Glutamatergic neuron (in vitro differentiated cells): ENCODE data around the gene OR12D2. TPM values are rescaled to one million over a fixed set of nuclear protein-coding genes. Genes with fewer than 3 reads are reported as not detected.

Source experiments
- DNase-seq: peaks from one replicate; pipeline ENCODE4 v3.0.0; 2022
- H3K27ac Mint-ChIP-seq: one replicate; pipeline ENCODE4 v1.8.0; 2020; ENCODE audit warnings: mild to moderate bottlenecking, mixed read lengths, inconsistent platforms; ENCODE audit not compliant: unreplicated experiment
- H3K27me3 Mint-ChIP-seq: one replicate; pipeline ENCODE4 v1.8.0; 2020; ENCODE audit warnings: mild to moderate bottlenecking, moderate library complexity, mixed read lengths, inconsistent platforms; ENCODE audit not compliant: unreplicated experiment
- H3K36me3 Mint-ChIP-seq: one replicate; pipeline ENCODE4 v1.8.0; 2020; ENCODE audit warnings: mild to moderate bottlenecking, mixed read lengths, inconsistent platforms; ENCODE audit not compliant: unreplicated experiment
- H3K4me1 Mint-ChIP-seq: one replicate; pipeline ENCODE4 v1.8.0; 2020; ENCODE audit warnings: mild to moderate bottlenecking, low read depth, mixed read lengths, inconsistent platforms; ENCODE audit not compliant: unreplicated experiment
- H3K4me3 Mint-ChIP-seq: one replicate; pipeline ENCODE4 v1.8.0; 2020; ENCODE audit warnings: mild to moderate bottlenecking, mixed read lengths, inconsistent platforms; ENCODE audit not compliant: unreplicated experiment
- H3K9me3 Mint-ChIP-seq: one replicate; pipeline ENCODE4 v1.8.0; 2020; ENCODE audit warnings: mild to moderate bottlenecking, moderate library complexity, mixed read lengths, inconsistent platforms; ENCODE audit not compliant: unreplicated experiment
- CTCF ChIP-seq: fragments of 200-600 bp; sonication (generic); IDR thresholded peaks from one replicate; pipeline ENCODE4 v1.5.0; 2021; ENCODE audit not compliant: partially characterized antibody, unreplicated experiment
- total RNA-seq: library from RNA; stranded (reverse); fragmentation: NEBNext Ultra II Directional; extraction: Animal tissue kit (Norgen Biotek cat#: 25700); gene quantifications from one replicate; pipeline ENCODE4 v1.2.1, GENCODE V29; 2021; ENCODE audit not compliant: unreplicated experiment

The OR12D2 gene
- total RNA-seq, 1 donor from 2014 or later: not detected

GRCh38 chr6:29375191-29375590 lies 20.2 kb upstream of the OR12D2 start, which contains the start of gene OR12D3:
TSS of gene OR12D3 (minus strand) at chr6:29375291. CDS start at chr6:29375287, 4 bp downstream.
- no peaks in the 10 kb centered on the region for H3K9me3 Mint-ChIP-seq
- DNase-seq: no peak
- H3K27me3 Mint-ChIP-seq: no peaks in the 10 kb centered on the region

GRCh38 chr6:29376003-29376402 lies 19.4 kb upstream of the OR12D2 start:
- H3K27ac Mint-ChIP-seq: no peak overlapping the region
- no peak for TF ChIP-seq CTCF

More at GRCh38 chr6:29375191-29375590, 20.2 kb upstream of the OR12D2 start, which contains the start of gene OR12D3:
- H3K4me3 Mint-ChIP-seq: no peak within 1 kb of the TSS
- H3K36me3 Mint-ChIP-seq: no peaks in the 10 kb centered on the region
- no peaks in the 10 kb centered on the region for H3K4me1 Mint-ChIP-seq
- no peak within 1 kb of the TSS for H3K27ac Mint-ChIP-seq
- no peak for TF ChIP-seq CTCF

GRCh38 chr6:29388533-29388932 lies 6.9 kb upstream of the OR12D2 start:
- Mint-ChIP-seq H3K4me3 (no peak overlapping the region), H3K27me3 (no peaks in the 10 kb centered on the region), H3K27ac (no peak overlapping the region), H3K9me3 (no peaks in the 10 kb centered on the region), H3K36me3 (no peaks in the 10 kb centered on the region), H3K4me1 (no peaks in the 10 kb centered on the region)
- no peak for TF ChIP-seq CTCF
- no peak for DNase-seq

More at GRCh38 chr6:29376003-29376402, 19.4 kb upstream of the OR12D2 start:
- Mint-ChIP-seq H3K4me3 (no peak overlapping the region), H3K36me3 (no peaks in the 10 kb centered on the region), H3K9me3 (no peaks in the 10 kb centered on the region), H3K4me1 (no peaks in the 10 kb centered on the region), H3K27me3 (no peaks in the 10 kb centered on the region)
- DNase-seq: no peak

- no peak for TF ChIP-seq CTCF
- Mint-ChIP-seq H3K9me3 (no peaks in the 10 kb centered on the region), H3K27me3 (no peaks in the 10 kb centered on the region), H3K4me3 (no peak overlapping the region), H3K27ac (no peak overlapping the region), H3K4me1 (no peaks in the 10 kb centered on the region), H3K36me3 (no peaks in the 10 kb centered on the region)
- DNase-seq: no peak
These were observed 4.1 kb downstream of the OR12D2 start for GRCh38 chr6:29399525-29399924.

GRCh38 chr6:29403801-29404200 lies 8.4 kb downstream of the OR12D2 start:
- H3K27ac Mint-ChIP-seq: no peak overlapping the region
- no peak for TF ChIP-seq CTCF
- no peak for DNase-seq
- no peak overlapping the region for H3K4me3 Mint-ChIP-seq
- peaks cover 2% of the 10 kb centered on the region for H3K27me3 Mint-ChIP-seq
- H3K9me3 Mint-ChIP-seq: peaks cover 1% of the 10 kb centered on the region
- no peaks in the 10 kb centered on the region for H3K4me1 Mint-ChIP-seq
- peaks cover 7% of the 10 kb centered on the region for H3K36me3 Mint-ChIP-seq
